GM21390 (cell line): ENCODE results near the gene FRMD4A.
"Not testable (repeated sequence)": the region's sequence is repeated elsewhere in the genome, so short reads cannot be mapped to it uniquely, and the experiment has no call there.

ENCODE experiments used
- ATAC-seq: cut with Tn5 transposase; IDR thresholded peaks from one replicate; pipeline ENCODE4 v1.9.1; 2021; ENCODE audit not compliant: unreplicated experiment

The FRMD4A gene

DNA sequence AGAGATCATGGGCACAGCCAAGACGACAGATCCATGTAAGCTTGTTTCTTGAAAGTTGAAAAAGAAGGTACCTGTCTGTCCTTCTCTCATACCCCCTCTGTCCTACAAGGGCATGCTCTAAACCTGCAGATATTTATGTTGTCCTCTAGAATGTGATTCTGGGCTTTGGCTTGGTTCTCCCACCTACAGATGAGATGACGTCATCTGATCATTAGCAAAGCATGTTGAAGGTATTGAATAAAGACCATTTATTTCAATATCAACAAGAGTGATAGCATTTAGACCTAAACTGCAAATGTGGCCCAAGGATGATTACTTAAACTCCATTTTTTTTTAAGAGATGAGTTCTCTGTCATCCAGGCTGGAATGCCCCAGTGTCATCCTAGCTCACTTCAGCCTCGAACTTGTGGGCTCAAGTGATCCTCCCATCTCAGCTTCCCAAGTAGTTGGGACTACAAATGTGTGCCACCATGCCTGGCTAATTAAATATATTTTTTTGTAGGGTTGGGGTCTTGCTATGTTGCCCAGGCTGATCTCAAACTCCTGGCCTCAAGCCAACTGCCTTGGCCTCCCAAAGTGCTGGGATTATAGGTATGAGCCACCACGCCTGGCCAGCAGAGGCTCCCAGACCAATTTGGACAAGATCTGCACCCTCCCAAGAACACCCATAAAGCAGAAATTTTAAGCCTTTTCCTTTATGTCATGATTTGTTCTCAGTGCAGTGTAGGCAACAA is 559.8 kb downstream of the FRMD4A start:
- ATAC-seq = no peak

DNA sequence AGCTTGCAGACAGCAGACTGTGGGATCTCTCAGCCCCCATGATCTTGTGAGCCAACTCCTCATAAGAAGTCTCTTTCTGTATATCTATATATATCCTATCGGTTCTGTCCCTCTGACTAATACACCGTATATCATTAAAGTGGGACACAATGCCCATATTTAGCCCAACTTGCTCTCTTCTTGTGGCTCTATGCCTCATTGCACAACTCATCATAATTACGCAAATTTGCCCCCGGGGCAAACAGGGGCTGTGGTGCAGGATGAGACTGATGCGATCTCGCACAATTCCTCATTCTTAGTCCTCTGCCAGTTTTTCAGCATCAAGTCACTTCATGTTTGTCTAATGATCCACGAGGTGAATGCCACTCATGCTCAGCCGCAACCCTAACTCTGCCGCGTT is 560.8 kb downstream of the FRMD4A start:
- ATAC-seq = no peak

DNA sequence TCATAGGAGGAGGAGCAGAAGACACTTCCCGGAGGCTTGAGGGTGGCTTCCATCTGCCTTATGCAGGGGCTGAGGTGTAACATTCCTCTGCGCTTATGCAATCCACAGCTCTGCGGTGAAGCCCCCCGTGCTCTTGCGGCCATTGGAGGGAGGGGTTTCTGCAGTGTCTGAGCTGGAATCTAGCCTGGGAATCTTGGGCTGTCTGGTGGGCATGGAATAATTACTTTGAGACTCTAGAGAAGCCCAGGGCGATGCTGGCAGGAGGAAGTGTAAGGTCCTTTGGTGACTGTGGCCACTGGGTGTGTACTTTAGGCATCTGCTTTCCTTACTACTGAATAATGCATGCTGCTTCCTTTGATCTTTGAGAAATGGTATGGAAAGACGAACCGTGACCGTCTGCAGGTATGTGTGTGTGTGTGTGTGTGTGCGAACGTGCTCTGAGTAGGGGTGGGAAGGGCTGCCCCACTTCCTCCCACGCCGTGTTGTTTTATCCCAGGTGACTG is 563.0 kb downstream of the FRMD4A start:
- no peak for ATAC-seq

DNA sequence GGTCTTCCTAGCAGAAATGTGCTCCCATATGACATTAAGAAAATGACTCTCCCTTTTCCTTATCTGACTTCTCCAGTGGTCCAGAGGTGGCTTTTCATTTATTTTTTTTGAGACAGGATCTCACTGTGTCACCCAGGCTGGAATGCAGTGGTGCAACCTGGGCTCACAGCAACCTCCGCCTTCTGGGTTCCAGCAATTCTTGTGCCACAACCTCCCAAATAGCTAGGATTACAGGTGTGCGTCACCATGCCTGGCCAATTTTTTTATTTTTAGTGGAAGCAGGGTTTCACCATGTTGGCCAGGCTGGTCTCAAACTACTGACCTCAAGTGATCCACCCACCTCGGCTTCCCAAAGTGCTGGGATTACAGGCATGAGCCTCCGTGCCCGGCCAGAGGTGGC is 563.6 kb downstream of the FRMD4A start:
- not testable (repeated sequence) for ATAC-seq

DNA sequence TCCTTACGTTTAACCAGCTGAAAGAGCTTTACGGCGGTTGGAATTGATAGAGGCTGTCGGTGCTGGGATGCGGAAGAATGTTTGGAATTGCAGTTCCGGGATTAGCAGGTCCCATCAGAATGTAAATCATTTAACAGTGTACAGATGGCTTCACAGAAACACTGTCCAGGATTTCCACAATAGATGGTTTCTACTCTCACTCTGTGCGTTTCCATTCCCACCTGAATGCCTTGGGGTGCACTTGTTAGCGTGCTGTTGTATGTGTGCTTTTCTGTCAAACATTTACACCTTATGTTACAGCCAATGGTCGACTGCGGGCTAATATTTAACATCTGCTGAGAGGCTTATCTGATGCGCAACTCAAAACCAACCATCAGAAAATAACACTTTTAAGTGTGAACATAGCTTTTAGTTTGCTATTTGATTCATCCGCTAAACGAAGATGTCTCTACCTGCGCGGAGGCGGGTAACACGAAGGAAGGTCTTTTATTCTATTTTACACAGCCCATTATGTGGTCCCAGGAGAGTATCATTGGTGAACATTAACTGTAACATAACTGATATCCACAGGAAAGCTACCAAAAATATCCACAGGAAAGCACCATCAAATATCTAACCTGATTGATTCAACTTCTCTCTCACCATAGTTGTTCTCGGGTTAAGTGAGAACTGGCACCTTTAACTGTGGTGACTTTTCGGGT is 564.9 kb downstream of the FRMD4A start:
- no peak for ATAC-seq

DNA sequence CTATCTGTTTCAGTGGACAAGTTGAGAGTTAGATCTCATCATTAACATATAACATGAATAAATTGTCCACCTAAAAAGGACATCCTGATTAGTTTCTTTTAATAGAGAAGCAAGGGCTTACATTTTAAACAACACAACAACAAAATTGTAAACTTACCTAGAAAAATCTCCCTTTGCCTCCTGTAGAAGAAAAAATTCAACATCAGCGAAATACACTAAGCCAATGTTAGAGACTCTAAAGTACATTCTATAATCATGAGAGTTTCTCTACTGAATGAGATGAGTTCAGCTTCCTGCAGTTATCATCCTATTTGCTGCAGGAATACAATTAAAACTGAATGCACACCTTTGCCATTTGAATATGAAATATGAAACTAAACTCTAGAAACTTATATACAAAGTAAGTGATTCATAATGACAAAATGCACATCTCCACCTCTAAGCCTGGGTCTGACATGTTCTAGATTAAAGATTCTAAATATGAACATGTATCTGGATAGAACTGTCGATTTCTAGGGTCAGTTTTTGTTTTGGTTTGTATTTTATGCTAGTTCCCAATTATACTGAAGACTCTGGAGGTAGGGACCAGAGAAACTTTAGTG is 569.1 kb downstream of the FRMD4A start:
- no peak for ATAC-seq

DNA sequence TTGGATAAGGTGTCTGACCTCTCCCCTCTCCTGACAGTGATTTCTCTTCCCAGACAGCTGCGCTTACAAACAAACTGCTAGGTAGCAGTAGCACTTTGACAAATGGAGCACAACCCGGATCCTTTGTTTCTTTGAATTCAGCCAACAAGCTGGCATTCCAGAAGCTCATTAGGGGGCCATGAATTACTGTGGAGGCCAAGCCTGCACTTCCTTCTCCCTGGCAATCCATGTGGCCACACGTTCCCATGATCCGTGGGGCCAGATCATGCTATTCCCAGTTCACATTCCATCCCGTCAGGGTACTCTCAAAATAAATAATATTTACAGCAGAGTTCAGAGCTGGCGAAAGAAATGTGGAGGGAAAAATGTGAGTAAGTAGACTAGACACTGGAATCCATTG is 571.6 kb downstream of the FRMD4A start:
- no peak for ATAC-seq

DNA sequence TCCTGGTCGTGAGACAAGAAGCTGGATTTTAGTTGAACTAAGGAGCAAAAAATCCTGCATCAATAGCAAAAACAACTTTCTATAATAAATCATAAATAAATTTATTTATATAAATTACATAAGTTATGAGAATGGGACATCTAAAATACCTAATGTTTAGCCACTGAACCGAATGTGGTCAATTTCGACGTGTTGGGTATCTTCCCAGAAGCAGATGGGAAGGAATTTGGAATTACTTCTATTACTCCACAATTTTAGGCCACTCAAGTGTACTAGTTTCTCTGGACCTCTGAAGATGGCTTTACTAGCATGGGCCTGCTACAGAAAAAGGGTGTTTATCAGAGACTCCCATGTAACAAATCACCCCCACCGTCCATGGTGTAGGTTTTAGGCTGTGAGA is 572.0 kb downstream of the FRMD4A start:
- ATAC-seq = no peak

DNA sequence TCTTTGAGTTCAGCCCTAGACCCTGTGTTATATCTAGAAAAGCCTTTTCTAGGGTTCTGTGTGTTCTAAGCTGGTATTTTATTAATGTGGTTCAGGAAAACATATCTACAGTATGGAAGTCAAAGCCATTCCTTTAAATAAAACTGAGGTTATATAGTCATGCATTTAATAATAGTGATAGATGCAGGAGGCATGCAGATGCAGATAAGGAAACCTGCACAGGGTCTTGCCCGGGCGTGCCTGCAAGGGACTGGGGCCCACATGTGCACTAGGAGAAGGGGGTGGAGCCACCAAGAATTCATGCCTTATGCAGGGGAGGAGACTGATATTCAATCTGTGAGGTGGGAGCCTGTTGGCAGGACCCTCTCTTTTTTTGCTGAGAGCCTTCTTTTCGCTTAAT is 572.4 kb downstream of the FRMD4A start:
- ATAC-seq = no peak

DNA sequence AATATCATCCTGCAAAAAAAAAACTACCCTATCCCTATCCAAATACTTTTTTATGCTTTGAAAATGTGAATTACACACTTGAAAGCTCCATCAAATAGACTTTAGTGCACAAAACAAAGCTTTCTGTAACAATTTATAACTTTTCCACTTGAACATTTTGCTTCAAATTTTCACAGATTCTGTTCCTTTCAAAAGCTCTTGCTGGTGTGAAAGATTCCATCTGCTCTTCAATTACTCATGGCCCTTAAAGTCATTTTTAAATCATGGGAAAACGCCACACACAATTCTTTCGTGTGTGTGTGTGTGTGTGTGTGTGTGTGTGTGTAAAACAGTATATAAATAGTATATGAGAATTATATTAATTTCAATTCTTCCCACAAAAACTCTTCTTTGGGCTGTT is 576.4 kb downstream of the FRMD4A start:
- ATAC-seq = no peak

DNA sequence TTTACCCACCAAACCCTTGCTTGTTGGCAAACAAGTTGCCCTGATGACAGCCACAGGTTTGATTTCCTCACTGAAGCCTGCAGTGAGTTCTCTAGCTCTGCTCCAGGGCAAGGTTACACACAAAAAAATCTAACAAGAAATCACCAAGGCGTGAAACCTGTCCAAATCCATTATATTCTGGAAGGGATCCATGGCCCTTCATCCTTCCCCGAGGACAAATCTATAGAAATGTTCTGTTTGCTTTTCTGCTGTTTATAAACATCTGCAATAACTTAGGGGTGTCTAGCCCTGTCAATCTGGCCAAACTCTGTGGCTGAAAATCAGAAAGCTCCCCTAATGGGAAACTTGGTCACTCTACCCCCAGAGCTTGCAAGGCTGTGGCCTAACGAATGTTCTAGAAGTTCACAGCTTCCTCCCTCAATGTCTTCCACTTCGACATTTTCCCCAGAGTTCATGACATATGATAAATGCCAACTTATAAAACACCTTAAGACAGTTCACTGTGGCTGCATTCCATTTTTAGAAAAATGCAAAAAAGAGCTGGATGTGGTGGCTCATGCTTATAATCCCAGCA is 579.4 kb downstream of the FRMD4A start:
- ATAC-seq = peak; percentile 60

DNA sequence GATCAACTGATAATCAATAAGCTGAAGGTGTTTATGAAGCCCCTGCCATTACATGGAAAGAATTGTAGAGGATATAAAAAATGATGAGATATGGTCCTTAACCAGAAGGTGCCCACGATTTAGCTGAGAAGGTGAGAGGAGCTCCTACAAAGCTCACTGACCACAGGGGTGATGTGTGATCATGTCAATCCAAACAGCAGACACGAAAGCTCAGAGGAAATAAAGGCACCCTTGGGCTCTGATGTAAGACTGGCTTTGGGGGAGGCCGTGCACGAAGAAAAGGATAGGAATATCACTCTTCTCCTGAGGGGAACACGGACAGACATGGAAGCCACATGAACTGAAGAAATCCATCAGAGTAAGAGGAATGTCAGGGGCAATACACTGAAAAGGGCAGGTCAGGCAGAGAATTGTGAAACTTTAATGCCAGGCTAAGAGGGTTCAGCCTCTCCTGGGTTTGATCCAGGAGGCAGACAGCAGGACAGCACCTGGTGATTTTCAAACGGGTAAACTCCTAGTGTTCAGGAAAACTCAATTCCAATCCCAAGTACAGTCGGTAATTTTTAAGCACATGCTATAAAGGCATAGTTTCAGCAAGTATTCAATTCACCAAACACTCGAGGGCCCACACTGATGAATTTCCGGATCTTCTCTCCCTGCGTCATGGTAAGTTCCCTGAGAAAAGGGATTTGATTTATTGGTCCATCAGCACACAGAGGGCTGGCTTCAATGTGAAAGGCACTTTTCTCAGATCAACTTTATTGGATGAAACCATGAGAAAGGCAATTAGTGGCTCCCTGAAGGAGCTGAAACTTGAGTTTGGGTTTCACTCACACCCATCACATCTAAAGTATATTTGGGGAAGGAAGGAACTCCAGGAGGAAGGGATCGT is 580.2 kb downstream of the FRMD4A start:
- peak; percentile 17 for ATAC-seq

DNA sequence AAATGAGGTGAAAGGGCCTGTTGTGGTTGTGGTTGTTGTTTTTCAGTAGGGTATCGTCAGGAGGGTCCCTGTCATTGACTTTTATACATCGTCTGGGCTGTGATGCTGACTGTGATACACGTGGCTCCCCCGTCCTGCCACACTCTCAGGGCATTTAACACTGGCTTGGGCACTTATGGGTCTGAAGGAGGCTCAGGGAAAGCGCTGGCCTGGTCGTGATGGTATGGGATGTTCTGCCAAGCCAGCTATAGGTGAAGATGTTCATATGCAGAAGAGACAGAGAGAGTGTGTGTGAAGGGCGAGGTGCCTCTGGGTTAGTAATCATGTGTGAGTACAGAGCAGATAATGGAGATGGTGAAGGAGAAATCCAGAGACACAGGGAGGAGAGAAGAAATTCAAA is 585.5 kb downstream of the FRMD4A start:
- no peak for ATAC-seq

DNA sequence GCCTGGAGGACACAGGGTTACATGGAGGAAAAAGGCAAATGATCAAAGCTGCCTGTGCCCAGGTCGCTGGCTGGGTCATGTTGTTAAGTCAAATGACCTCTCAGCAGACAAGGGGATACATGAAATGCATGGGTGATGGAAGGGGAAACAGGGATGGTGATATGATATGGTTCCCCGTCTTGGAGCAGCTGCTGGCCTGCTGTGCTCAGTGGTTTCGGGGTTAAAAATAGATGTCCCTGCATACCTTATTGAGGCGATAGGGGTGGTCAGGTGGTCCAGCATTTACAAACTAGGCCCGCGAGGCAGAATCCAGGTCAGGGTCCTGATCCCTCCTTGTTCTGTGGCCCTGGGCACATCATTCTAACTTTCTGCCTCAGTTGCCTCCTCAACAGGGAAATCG is 586.8 kb downstream of the FRMD4A start:
- ATAC-seq = no peak

DNA sequence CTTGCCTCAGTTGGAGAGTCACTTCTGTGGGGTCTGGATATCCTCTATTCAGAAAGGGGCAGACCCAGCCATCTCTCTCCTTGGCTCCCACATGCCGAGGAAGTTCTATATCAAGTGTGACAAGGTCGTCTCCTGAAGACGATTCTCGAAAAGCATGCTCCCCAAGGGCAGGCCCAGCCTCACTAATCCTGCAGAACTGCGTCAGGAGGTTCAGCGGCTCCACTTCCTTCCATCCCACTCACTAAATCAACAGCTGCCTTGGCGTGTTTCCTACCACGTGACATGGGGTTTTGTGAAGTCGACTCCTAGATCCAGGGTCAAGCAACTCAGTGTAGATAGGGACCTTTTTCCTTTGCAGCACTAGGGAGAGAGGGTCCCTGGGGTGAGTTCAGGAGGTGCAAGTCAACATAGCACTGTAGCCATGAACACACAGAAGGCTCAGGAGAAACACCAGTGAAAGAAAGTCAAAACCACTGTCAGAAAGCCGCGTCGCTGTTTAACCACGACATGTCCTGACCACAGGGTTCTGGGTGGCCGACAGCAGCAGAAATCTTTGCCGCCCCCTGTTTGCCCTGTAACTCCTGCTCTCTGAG is 587.5 kb downstream of the FRMD4A start:
- peak; percentile 62 for ATAC-seq

DNA sequence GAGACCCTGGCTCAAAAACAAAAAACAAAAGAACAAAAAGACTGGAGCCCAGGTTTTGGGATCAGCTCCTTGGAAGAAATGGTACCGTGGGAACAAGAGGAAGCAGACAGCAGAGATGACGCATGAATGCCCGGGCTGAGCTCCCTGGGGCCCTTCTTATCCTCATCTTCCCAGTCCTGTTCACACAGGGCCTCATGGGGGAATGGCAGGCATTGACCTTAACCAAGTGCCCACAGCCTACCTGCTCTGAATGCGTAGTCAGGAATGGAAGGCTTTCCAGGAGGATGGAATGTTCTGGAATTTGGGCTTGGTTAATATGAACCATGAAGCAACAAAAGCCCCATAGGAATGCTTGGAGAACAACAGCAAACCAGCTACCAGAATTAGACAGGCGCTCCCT is 589.3 kb downstream of the FRMD4A start:
- no peak for ATAC-seq

DNA sequence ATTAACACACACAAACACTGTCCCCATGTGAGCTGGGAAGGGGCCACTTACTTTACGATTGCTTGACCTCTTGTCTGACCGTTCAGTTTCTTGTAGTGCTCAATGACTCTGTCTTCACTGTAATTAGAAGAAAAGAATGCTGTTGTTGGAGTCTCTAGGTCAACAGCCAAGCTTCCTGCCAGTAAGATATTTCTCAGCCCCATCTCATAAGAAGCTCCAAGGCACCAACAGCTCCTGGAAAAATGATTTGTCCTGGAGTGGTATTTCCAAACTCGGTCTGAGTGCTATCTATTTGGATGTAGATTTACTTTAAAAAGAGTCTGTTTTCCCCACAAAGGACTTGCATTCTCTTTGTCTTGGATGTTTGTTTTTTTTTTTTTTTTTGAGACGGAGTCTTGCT is 590.3 kb downstream of the FRMD4A start:
- ATAC-seq = no peak

DNA sequence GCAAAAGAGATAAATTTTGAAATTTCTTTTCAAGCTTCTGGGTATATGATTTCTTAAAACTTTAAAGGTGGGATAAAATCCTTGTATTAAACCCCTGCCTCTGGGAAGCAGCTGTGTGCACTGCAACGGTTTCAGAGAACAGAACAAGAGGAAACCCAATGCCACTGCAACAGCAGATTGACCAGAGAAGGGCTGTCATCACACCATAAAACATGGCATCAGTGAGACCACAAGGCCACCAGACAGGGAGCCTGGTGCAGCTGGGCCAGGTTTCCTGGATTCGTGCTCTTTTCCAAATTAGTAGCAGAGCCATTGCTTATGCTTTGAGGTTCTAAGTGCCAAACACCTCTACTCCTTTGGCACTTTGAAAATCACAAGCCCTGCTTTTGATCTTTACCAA is 591.5 kb downstream of the FRMD4A start:
- ATAC-seq = no peak

DNA sequence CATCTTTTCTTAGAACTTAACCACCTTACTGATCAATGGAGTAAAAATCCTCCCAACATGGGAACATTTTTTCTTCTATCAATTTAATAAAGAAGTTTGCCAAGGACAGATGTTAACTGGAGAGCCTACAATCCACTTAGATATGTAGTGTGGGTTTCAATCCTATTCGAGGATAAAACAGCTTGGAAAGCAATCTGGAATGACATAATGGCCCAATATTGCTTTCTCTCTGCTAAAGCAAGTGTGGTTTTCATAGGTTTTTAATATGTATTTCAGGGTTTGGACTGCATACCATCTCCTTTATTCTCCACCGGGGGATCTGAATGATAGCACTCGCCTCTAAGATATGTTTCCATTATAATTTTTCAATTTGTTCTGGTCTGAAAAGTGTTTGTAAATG is 594.2 kb downstream of the FRMD4A start:
- ATAC-seq = no peak

DNA sequence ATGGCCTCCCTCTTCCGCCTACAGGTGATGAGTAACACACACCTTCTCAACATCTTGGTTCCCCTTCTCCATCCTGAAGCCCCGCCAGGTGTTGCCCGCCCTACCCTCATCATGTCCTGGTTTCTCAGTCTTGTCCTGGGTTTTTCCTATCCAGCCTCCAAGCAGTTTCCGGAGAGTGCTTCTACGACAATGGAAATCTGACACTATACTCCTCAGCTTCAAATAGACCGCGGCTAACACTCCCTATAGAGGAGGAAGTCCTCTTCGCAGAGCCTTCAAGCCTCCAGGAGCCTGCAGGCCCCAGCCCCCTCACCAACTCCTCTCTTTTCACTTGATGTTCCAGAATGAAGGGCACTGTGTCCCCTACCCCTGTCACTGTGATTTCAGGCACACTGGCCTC is 596.6 kb downstream of the FRMD4A start:
- ATAC-seq = no peak
